Activated CD8-positive, alpha-beta memory T cell treated with anti-CD3 and anti-CD28 coated beads, Interleukin-2, amount 10 ng/mL, durations not matched to agents 7 days and 5 days (primary cell): Measurements from ENCODE around the gene PDE6A. TPM values are rescaled to one million over a fixed set of nuclear protein-coding genes. Genes with fewer than 3 reads are reported as not detected.
A peak's percentile ranks its signal among the peaks of the same experiment; 100 is the strongest.

Source experiments
- ATAC-seq: fragments of 150-1000 bp; cut with Tn5 transposase; one replicate; pipeline ENCODE4 v1.10.0; 2021; ENCODE audit warnings: moderate library complexity
- CTCF ChIA-PET: fragments of 350-600 bp; sonication (Branson Sonifier 250); formaldehyde crosslinking; loops from one replicate; lab custom pipeline; 2021; ENCODE audit warnings: antibody characterized with exemption; lab: Charles Lee
- DNase-seq: peaks from one replicate; pipeline ENCODE4 v3.0.0-alpha.2; 2020
- H3K27ac Mint-ChIP-seq: one replicate; pipeline ENCODE4 v1.8.0; 2021; ENCODE audit warnings: mild to moderate bottlenecking, mixed read lengths
- H3K27me3 Mint-ChIP-seq: one replicate; pipeline ENCODE4 v1.8.0; 2021; ENCODE audit warnings: mixed read lengths
- H3K36me3 Mint-ChIP-seq: one replicate; pipeline ENCODE4 v1.8.0; 2021; ENCODE audit warnings: mild to moderate bottlenecking, mixed read lengths
- H3K4me1 Mint-ChIP-seq: one replicate; pipeline ENCODE4 v1.8.0; 2021; ENCODE audit warnings: mixed read lengths
- H3K4me3 Mint-ChIP-seq: one replicate; pipeline ENCODE4 v1.8.0; 2021; ENCODE audit warnings: mild to moderate bottlenecking, moderate library complexity, mixed read lengths
- H3K9me3 Mint-ChIP-seq: one replicate; pipeline ENCODE4 v1.8.0; 2022; ENCODE audit warnings: low read depth, mixed read lengths
- total RNA-seq, 2 experiments: library from RNA; stranded (reverse); gene quantifications; one replicate each; pipeline ENCODE4 v1.2.3, GENCODE V29; 2021

Gene PDE6A
- total RNA-seq, 2 experiments from 2014 or later, result not detected

DNA sequence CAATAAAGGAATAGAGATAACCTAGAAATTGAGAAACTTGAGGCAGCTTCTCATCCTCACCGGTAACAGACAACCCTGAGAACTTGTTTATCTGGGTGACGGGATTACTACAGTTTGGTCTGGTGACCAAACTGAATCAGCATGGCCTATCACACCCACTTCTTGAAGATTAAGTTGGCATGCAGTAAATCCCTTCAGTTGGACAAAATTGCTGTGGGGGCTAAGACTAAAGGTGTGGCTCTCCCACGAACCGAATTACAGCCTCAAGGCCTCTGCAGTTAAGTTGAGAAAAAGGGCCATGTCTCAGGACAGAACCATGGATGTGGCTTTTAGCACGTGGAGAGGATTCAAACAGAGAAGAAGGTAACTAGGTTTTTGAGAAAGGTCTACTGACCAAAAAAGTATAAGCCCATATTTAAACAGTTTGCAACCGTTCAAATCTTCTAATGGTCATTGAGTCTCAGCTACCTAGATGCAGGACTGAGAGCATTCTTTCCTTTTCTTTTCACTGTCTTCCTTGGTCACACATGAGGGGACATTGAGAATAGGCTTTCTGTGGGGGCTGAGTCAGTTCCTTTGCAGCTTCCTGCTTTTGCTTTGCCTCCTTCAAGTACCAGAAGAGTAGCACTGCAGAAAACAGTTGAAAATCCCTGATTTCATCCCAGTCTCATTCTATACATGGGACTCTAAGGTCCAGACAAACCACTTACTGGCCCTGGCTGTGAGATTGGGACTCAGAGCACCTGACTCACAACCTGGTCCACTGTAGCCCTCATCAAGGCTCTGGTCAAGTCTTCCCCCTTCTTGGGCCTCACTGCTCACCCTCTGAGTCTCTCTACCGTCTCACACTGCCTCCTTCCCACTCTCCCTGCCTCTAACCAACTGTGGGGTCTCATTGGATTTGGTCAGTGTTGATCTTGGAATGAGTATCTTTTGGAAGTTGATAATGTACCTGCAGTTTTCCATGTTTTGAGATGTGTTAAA, 30.9 kb downstream of the PDE6A start:
- no peak overlapping the region for H3K4me3 Mint-ChIP-seq
- peaks cover 13% of the 10 kb centered on the region for H3K4me1 Mint-ChIP-seq
- DNase-seq, result no peak
- peaks cover 3% of the 10 kb centered on the region for H3K36me3 Mint-ChIP-seq
- H3K9me3 Mint-ChIP-seq, result no peaks in the 10 kb centered on the region
- no peak overlapping the region for H3K27ac Mint-ChIP-seq
- peaks cover 38% of the 10 kb centered on the region for H3K27me3 Mint-ChIP-seq
- peak; percentile 16 for ATAC-seq
- CTCF ChIA-PET, result interaction anchor here (0.9 to 2.3 kb wide), 3 partner anchors 48 to 93 kb away, joined by 3 to 7 read pairs (median 4); no protein-coding TSS in a partner anchor

DNA sequence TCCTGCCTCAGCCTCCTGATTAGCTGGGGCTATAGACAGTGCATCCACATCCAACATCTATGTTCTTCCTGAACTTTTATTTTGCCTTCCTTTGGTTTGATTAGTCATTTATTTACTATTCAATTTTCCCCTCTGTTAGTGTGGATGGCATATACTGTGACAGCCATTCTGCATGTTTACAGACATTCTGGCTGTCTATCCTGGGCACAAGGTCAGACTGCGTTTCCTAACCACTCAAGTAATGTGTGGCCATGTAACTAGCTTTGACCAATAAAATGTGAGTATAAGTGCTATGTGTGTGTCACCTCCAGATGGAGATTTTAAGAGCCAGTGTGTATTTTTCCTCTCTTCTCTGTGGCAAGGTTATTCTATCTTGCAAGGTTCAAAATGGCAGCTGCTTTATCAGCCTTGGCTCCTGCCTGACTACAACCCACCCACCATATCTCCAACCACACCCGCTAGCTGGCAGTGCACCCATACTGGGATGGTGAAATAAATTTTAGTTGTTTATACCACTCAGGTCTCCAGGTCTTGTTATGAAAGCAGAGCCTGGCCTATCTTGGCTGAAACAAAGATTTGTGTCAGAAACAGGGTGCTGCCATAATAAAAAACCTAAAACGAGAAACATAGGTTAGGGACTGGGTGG, 32.2 kb downstream of the PDE6A start:
- DNase-seq, result no peak

DNA sequence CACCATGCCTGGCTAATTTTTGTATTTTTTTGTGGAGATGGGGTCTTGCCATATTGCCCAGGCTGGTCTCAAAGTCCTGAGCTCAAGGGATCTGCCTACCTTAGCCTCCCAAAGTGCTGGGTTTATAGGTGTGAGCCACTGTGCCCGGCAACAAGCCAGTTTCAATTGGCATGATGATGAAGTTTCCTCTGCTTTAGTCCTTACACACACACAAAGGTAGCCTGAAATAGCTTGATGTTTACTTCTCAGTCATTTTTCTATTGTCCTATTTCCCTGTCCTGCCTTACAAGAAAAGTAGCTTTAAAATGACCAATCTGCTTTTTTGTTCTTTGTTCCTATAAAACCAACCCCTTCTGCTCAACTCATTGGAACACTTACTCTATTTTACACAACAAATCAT, 33.6 kb downstream of the PDE6A start:
- H3K36me3 Mint-ChIP-seq, result peaks cover 3% of the 10 kb centered on the region
- peaks cover 38% of the 10 kb centered on the region for H3K27me3 Mint-ChIP-seq
- CTCF ChIA-PET, result interaction anchor here (0.6 kb wide), 1 partner anchor 49 kb away, joined by 3 read pairs; the partner anchor contains the start of gene SLC26A2

More for the DNA sequence above, 32.2 kb downstream of the PDE6A start:
- Mint-ChIP-seq H3K9me3 (no peaks in the 10 kb centered on the region), H3K27ac (no peak overlapping the region), H3K27me3 (peaks cover 44% of the 10 kb centered on the region), H3K36me3 (peaks cover 3% of the 10 kb centered on the region), H3K4me1 (peaks cover 13% of the 10 kb centered on the region), H3K4me3 (no peak overlapping the region)
- CTCF ChIA-PET, result interaction anchor here (0.7 to 2.3 kb wide), 3 partner anchors 49 to 261 kb away, joined by 3 to 7 read pairs (median 4); no protein-coding TSS in a partner anchor
- no peak for ATAC-seq

DNA sequence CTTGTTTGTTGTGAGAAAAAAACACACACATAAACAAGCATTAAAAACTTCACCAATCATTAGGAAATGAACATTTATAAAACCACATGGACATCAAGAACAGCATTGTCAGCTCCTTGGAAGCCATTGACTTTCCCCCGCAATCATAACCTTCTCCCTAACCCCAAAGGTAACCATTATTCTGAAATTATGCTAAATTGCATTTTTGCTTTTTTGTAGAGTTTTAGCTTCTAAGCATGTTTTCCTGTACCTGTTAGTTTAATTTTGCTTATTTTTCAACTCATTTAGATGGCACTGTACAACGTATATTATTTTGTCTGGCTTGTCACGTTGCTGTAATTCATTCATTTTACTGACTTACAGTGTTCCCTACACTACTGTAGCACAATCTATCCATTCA, 36.8 kb downstream of the PDE6A start:
- CTCF ChIA-PET, result no interaction called here
- DNase-seq (no peak), ATAC-seq (no peak)
- no peaks in the 10 kb centered on the region for H3K9me3 Mint-ChIP-seq
- H3K27me3 Mint-ChIP-seq, result peaks cover 47% of the 10 kb centered on the region
- H3K4me1 Mint-ChIP-seq, result peaks cover 13% of the 10 kb centered on the region
- peaks cover 2% of the 10 kb centered on the region for H3K36me3 Mint-ChIP-seq
- no peak overlapping the region for H3K27ac Mint-ChIP-seq
- H3K4me3 Mint-ChIP-seq, result no peak overlapping the region

More for the DNA sequence above, 33.6 kb downstream of the PDE6A start:
- H3K27ac Mint-ChIP-seq, result no peak overlapping the region
- H3K4me1 Mint-ChIP-seq, result peaks cover 13% of the 10 kb centered on the region
- H3K4me3 Mint-ChIP-seq, result no peak overlapping the region
- H3K9me3 Mint-ChIP-seq, result no peaks in the 10 kb centered on the region
- DNase-seq, result no peak
- no peak for ATAC-seq

DNA sequence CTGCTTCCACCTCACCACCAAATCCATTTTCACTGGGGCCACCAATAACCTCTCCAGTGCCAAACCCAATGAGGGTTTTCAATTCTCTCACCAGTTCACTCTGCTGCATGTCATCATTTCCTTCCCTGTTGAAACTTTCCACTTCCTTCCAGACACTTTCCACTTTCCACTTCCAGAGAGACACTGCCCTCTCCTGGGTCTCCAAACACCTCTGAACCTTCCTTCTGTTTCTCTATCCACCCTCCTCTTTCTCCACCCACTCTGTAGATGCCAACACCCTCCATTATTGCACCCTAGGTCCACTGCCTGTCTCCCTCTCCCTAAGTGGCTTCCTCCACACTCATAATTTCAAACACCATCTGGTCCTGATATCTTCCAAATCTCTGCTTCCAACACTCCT, 39.6 kb downstream of the PDE6A start:
- no peak for DNase-seq
- CTCF ChIA-PET, result interaction anchor here (0.9 kb wide), 1 partner anchor 52 kb away, joined by 3 read pairs; no protein-coding TSS in a partner anchor
- ATAC-seq, result no peak
- peaks cover 32% of the 10 kb centered on the region for H3K27me3 Mint-ChIP-seq
- no peak overlapping the region for H3K27ac Mint-ChIP-seq
- no peaks in the 10 kb centered on the region for H3K36me3 Mint-ChIP-seq
- H3K4me3 Mint-ChIP-seq, result no peak overlapping the region
- H3K4me1 Mint-ChIP-seq, result peaks cover 26% of the 10 kb centered on the region
- H3K9me3 Mint-ChIP-seq, result no peaks in the 10 kb centered on the region

DNA sequence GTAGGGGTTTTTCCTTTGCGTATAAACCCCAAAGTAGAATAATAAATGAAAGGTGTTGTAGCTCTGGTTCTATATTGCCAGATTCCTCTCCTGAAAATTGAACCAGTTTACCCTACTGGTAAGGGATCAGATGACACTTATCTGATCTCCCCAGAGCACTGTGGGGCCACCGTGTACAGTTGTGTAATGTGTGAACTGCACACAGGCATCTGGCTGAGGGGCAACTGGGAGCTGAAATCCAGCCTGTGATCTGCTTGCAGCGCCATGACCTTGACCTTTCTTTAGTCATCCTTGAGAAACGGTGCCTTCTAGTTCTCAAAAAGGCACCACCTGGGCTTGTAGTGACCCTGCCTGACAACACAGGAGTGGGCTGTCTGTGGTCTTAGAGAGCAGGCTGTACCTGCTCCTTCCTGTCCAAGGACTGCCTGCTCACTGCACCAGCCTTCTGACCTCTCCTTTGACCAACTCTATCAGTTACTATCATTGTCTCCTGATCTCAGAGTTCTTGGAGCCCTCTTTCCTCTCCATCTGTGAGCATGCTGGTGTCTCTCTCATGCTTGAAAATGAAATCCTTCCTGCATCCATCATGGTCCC, 40.2 kb downstream of the PDE6A start:
- no peak overlapping the region for H3K4me3 Mint-ChIP-seq
- peaks cover 26% of the 10 kb centered on the region for H3K4me1 Mint-ChIP-seq
- CTCF ChIA-PET, result no interaction called here
- DNase-seq, result no peak
- no peak for ATAC-seq
- H3K36me3 Mint-ChIP-seq, result no peaks in the 10 kb centered on the region
- H3K9me3 Mint-ChIP-seq, result no peaks in the 10 kb centered on the region
- no peak overlapping the region for H3K27ac Mint-ChIP-seq
- H3K27me3 Mint-ChIP-seq, result peaks cover 34% of the 10 kb centered on the region

DNA sequence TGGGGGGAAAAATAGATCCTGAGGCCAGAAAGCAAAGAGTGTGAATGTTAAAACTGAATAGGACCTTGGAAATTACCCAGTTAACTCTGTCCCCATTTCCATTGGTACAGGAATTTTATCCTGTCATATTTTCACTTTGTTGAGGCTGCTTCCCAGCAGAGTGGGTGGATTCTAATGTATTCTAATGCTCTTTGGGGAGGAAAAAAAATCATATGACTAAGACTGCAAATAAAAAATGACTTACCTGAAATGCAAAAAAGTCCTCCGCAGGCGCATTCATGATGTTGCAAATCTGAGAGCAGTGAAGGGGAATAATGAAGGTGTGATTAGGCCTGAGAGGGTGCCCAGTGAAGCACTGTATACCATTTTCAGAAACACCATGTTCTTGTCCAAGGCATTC, 41.2 kb downstream of the PDE6A start:
- Mint-ChIP-seq H3K4me1 (peaks cover 26% of the 10 kb centered on the region), H3K4me3 (no peak overlapping the region), H3K27me3 (peaks cover 34% of the 10 kb centered on the region), H3K9me3 (no peaks in the 10 kb centered on the region), H3K27ac (no peak overlapping the region), H3K36me3 (no peaks in the 10 kb centered on the region)
- ATAC-seq, result no peak
- DNase-seq, result no peak
- CTCF ChIA-PET, result interaction anchor here (0.7 kb wide), 1 partner anchor 64 kb away, joined by 3 read pairs; no protein-coding TSS in a partner anchor

DNA sequence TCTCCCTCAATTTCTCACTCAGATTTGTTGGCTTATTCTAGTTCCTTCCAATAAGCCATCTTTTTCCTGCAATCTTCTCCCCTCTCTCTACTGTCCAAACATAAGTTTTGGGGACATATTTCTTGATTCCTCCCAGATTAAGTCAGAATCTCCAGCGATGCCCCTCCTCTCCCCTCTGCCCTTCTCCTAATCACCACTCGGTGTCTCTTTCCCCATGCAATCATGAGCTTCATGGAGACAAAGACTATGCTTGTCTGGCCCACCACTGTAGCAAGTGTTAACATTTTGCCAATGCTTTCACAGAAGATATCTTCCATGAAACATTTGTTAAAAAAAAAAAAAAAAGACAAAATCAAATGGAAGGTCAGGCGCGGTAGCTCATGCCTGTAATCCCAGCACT, 42.4 kb downstream of the PDE6A start:
- no peak overlapping the region for H3K27ac Mint-ChIP-seq

DNA sequence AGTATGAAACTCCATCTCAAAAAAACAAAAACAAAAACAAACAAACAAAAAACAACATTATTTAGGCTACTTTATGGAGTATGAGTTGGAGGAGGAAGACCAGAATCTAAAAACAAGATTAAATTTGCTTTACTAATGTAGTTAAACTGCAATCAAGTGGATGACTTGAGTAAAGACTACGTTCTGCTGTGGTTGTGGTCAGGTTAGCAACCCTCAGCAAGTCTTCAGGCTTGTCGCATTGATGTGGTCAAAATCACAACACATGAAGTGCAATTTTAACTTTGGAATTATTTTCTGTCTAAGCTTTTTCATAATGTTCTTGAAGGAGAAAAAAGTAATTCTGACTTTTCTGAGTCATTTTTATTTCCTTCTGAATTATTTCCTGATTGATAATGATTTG, 43.1 kb downstream of the PDE6A start:
- Mint-ChIP-seq H3K4me3 (no peak overlapping the region), H3K9me3 (no peaks in the 10 kb centered on the region), H3K4me1 (peaks cover 30% of the 10 kb centered on the region), H3K27me3 (peaks cover 30% of the 10 kb centered on the region), H3K27ac (no peak overlapping the region), H3K36me3 (no peaks in the 10 kb centered on the region)
- CTCF ChIA-PET, result interaction anchor here (1.1 to 1.6 kb wide), 3 partner anchors 49 to 89 kb away, joined by 3 to 8 read pairs (median 4); no protein-coding TSS in a partner anchor
- ATAC-seq (peak; percentile 45), DNase-seq (peak; percentile 68)

More for the DNA sequence above, 42.4 kb downstream of the PDE6A start:
- CTCF ChIA-PET, result interaction anchor here (1.1 to 1.6 kb wide), 3 partner anchors 50 to 88 kb away, joined by 3 to 8 read pairs (median 4); no protein-coding TSS in a partner anchor
- Mint-ChIP-seq H3K27me3 (peaks cover 31% of the 10 kb centered on the region), H3K9me3 (no peaks in the 10 kb centered on the region), H3K36me3 (no peaks in the 10 kb centered on the region), H3K4me3 (no peak overlapping the region), H3K4me1 (peaks cover 26% of the 10 kb centered on the region)
- ATAC-seq, result no peak
- DNase-seq, result no peak

DNA sequence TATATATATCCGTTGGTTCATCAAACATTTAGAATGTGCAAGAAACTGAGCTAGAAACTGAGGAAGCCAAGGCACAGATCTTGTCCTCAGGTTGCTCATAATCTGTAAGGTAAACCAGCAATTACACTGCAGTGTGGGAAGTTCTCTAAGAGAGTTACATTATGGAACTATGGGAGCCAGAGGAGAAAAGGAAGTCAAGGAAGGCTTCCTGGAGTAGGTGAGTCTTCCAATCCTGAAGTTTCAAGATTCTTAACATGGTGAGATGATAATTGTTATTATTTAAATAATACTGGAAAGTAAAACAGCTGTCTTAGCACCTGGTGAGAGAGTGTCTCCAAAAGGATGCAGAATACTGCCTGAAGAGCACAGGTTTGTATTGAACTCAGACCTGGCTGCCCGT, 44.2 kb downstream of the PDE6A start:
- H3K27me3 Mint-ChIP-seq, result peaks cover 31% of the 10 kb centered on the region
- DNase-seq, result no peak
- H3K4me1 Mint-ChIP-seq, result peaks cover 40% of the 10 kb centered on the region
- no peak overlapping the region for H3K27ac Mint-ChIP-seq
- no peak for ATAC-seq
- CTCF ChIA-PET, result interaction anchor here (0.6 to 0.9 kb wide), 2 partner anchors 36 to 468 kb away, joined by 3 read pairs; no protein-coding TSS in a partner anchor
- H3K9me3 Mint-ChIP-seq, result no peaks in the 10 kb centered on the region
- no peaks in the 10 kb centered on the region for H3K36me3 Mint-ChIP-seq
- no peak overlapping the region for H3K4me3 Mint-ChIP-seq

DNA sequence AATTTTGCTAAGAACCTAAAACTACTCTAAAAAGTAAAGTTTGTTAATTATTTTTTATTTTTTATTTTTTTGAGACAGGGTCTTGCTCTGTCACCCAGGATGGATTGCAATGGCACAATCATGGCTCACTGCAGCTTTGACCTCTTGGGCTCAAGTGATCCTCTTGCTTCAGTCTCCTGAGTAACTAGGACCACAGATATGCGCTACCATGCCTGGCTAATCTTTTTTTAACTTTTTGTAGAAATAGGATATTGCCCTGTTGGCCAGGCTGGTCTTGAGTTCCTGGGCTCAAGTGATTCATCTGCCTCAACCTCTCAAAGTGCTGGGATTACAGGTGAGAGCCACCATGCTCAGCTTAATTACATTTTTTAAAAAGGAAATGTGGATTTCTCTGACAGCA, 45.8 kb downstream of the PDE6A start:
- H3K36me3 Mint-ChIP-seq, result no peaks in the 10 kb centered on the region
- no peak for ATAC-seq
- no peak overlapping the region for H3K4me3 Mint-ChIP-seq

DNA sequence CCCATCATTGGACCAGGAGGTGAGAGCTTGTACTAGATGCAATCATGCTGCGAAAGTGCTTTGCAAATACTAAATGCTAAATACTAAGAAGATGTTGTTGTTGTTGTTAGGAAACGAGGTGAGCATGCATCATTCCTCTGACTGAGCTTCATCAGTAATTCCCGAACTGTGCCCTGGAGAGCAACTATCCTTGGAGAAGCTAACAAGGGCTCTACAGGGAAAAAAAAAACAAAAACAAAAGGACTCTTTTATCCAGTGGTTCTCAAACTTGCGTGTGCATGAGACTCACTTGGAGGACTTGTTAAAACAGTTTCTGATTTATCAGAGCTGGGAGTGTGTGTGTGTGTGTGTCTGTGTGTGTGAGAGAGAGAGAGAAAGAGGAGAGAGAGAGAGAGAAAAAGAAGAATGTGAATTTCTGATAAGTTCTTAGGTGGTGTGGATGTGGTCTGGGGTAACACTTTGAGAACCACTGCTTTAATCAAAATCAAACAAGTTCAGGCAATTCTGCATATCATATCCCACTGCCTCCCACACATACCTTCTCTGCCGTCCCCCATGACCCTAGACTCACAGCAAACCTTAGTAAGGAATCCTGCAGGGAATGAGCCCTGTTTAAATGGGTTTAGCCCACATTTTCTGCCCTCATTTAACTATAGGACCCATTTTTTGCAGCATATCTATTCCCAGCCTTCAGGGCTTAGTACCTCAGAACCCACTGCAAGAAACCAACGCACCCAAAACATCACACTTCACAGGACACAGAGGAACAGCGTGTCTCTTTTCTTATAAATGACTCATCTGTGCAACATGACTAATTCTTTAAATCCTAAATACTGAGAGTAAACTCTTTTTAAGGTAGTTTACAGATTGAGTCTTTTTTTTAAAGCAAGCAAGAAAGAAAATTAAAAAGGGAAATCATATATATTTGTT, 48.9 kb downstream of the PDE6A start:
- H3K27ac Mint-ChIP-seq, result peak overlapping the region; percentile 54

More for the DNA sequence above, 45.8 kb downstream of the PDE6A start:
- Mint-ChIP-seq H3K27ac (no peak overlapping the region), H3K4me1 (peaks cover 36% of the 10 kb centered on the region), H3K27me3 (peaks cover 26% of the 10 kb centered on the region), H3K9me3 (no peaks in the 10 kb centered on the region)
- CTCF ChIA-PET, result interaction anchor here (3.3 kb wide), 1 partner anchor 46 kb away, joined by 10 read pairs; no protein-coding TSS in a partner anchor
- no peak for DNase-seq

More for the DNA sequence above, 48.9 kb downstream of the PDE6A start:
- Mint-ChIP-seq H3K4me3 (no peak overlapping the region), H3K27me3 (peaks cover 30% of the 10 kb centered on the region), H3K4me1 (peaks cover 24% of the 10 kb centered on the region), H3K9me3 (no peaks in the 10 kb centered on the region), H3K36me3 (no peaks in the 10 kb centered on the region)
- peak; percentile 86 for ATAC-seq
- CTCF ChIA-PET, result interaction anchor here (1.4 to 3.3 kb wide), 3 partner anchors 43 to 64 kb away, joined by 4 to 10 read pairs (median 6); no protein-coding TSS in a partner anchor
- DNase-seq, result peak; percentile 67
